ENCODE measurements around the gene GPR158.

Gene GPR158

DNA sequence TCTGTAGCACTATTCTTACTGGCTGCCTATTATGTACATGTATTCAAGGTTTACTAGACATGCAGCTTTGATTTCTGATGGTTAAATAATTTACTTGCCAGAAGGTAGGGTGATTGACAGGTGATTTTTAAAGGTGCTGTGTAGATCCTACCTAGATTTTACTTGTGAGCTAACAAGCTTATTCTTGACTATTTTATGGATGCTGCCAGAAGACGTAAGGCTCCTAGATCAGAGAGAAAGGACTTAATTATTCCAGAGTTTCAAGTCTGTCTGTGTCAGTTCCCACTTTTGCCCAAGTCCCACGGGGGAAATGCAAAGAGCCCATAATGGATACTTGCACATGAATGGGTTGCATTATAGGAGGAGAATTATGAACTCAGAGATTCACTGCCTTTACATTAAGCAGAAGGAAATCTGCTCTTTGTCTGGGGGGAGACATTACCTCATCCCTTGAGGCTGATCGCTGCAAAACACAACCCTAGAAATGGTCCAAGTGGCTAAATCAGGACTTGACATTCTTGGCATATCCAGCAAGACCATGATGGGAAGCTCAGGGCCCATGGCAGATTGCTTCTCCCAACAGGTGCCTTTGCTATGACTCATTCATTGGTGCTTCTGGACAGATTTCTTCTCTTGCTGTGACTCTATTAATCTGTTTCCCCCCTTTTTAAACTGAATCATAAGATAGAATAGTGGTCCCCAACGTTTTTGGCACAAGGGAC lies 32.1 kb downstream of the GPR158 start:
- no peak for DNase-seq (ENCODE audit: low read depth in 3 of 3)

DNA sequence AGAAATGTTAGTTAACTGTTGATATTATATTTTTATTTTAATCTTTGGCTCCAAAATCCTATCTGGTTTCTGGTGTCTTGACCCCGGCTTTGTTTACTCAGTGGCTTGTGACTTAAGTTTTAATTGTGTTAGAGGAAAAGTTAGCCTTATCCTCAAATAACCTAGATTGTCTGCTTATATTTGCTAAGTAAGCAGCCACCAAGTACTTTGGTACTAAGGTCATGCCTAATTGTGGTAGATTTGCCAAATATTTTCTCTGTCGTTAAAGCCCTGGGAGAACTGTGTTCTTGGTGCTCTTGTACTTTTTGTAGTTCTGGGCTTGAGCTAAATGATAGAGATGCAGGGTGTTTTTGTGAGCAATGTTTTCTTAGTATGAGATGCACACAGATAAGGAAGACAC lies 34.8 kb downstream of the GPR158 start:
- no peak for DNase-seq (ENCODE audit: low read depth in 3 of 3)

DNA sequence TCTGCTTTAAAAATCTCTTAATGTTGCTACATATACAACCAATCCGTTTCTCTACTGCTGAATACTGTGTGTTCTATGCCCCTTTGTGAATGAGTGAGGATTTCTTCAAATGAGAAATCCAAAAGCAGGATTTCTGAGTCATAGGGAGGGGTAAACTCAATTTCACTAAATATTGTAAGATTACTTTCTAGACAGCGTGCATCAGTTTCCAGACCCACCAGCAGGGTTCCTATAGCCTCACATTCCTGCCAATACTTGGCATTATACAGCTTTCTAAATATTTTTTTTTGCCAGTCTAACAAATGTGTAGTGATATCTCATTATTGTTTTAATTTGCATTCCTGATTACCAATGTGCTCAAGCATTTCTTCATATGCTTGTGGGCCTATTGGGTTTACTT lies 35.5 kb downstream of the GPR158 start:
- DNase-seq (ENCODE audit: low read depth in 3 of 3) = no peak

DNA sequence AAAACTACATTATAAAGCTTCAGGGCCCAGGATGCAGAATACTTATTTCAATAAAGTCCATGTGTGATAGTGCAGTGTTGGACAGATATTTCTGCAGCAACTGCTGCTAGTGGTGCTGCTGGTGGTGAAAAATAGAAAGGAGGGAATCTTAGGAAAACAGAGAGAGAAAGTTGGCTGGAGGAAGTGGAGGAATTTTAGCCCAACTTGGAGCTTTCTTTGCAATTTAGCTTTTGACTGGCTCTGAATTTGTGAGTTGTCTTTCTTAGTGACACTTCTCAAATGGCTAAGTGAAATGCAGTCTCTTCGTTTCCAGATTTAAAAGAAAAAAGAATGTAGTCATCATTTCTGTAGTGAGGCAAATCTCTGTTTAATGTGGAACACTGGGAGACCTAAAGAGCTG lies 45.4 kb downstream of the GPR158 start:
- DNase-seq (ENCODE audit: low read depth in 3 of 3) = no peak

DNA sequence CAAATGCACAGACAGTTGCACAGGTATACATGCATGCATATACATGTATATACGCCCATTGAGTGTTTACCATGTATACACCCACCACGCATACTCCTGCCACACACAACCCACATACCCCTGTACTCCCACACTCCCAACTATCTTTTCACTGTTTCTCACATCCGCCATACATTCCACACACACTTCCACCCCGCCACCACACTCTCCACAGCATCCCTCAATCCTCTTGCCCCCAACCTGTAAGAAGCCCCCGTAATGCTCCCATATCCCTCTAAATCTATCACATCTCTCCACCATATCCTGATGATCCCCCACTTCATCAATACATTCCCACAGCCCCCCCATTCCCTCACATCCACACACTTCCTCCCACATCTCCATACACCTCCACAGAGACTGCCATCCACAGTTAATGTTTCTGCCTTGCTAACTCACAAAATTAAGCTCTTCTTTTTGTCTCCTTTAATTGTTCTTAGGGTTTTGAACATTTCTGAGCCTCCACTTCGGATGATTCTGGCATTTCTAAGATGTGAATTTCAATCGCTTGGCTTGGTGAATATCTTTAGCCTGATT lies 47.4 kb downstream of the GPR158 start:
- no peak for DNase-seq (ENCODE audit: low read depth in 3 of 3)

DNA sequence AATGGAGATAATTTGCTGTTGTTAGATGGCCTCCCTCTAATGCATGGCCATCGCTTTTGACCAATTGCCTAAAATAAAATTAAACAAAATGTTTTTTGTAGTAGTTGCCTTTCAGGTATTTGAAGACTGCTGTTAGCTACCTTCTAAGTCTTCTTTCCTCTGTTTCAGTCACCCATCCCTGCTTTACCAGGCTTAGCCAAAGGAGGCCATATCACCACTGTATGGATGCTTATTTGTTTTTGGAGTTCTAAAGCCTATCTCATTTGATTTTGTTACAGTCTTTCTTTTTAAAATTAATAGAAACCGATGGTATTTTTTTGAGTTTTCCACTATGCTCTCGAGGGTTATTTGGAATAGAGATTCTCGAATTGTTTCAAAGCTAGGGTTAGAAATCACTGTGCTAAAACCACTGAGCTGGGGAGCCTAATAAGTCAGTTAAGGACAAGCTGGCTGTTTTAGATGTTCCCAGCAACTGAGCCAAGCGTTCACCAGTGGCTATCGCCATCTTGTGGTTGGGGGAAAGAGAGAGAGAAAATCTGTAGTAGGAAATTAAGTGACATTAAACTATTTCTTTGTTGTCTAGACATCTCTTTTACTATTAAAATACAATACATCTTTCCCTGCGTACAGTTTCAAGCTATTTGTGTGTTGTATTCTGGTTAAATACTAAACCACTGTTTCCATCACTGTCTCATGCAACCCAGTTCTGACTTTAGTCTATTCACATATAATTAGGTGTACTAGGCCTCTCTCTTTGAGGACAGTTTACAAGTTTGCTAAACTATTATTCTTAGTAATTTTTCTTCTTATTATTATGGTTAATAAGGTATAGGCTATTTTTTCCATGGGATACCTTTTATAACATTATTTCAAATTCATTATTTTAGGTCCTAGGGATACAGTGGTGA lies 52.2 kb downstream of the GPR158 start:
- DNase-seq (ENCODE audit: low read depth in 3 of 3) = no peak

DNA sequence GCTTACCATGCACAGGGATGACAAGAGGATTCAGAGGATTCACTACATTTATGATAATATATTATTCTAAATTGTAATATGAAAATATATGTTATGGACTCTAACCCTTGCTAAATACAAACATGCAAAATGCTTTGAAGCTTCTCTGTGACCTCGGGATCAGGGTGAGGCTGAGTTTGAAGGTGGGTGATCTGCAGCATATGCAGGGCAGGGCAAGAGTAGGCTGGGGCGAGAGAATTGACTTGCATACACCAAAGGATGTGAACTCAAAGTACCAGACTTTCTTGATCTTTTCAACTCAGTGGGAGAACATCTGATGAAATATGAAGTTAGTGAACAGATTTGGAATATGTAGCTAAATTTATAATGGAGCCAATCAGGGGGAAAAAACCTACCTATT lies 57.0 kb downstream of the GPR158 start:
- no peak for DNase-seq (ENCODE audit: low read depth in 3 of 3)

DNA sequence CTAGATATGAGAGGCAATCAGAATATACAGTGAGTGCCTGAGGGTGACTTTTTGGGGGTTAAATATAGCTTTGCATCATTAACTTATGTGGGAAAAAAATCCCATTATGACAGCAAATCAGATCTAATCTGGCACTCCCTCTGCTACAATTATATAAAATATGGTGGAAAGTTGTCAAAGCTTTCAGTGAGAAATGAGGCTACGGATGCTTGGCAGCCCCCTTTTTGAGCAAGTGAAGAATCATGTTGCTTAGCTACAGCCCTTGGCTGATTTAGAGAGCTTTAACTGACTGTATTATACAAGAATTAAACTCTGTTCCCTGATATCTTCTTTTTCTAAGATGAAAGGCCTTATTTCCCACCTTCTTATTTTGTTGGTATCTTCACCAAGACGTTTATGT lies 57.4 kb downstream of the GPR158 start:
- DNase-seq (ENCODE audit: low read depth in 3 of 3) = no peak

DNA sequence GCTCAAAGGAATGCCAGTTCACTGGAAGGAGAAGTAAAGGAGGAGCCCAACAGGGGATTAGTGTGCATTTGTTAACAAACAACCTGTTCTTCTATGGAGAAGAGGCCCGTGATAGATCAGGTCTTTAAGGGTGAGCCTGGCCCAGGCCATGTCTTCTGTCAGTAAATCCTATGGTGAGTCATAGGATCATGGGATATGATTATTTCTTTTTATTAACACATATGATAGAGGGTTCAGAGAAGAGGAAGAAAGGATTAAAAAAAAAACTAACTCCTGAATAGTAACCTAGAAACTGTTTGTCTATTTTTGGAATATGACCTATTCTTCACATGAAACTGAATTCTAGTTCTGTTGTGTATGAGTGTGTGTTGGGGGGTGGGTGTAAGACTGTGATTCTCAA lies 70.4 kb downstream of the GPR158 start:
- no peak for DNase-seq (ENCODE audit: low read depth in 3 of 3)

DNA sequence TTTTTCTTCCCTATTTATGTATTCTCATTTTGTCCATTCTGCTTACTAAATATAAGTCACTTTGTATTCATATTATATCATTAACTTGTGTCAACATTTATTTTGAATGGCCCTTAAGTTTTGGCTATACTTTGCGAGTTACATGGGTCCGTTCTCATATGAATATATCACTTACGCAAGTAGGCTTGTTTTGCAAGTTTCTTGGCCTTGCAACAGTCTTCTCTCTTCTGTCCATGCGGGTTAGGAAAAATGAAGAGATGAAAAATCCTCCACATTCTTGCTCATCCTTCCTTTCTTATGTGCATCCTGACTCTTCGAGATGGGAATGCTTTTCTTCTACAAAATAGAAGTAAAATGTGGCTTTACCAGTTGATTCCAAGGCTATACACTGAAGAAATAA lies 82.8 kb downstream of the GPR158 start:
- no peak for DNase-seq (ENCODE audit: low read depth in 3 of 3)

DNA sequence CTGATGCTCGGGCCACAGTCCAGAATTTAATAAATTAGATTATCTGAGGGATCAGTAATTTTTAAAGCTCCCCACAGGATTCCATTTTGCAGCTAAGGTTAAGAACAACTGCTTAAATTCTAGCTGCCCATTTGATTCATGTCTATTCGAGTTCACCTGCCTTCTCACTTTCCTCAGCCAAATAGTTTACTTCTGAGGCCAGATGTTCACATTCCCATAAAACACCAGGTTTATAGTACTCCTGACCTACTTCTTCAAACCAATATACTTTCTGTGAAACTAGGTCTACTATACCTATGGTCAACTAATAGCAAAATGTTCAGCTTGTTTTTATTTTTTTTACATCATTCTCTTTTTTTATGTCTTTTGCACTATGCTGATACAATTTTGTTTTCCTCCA lies 86.3 kb downstream of the GPR158 start:
- no peak for DNase-seq (ENCODE audit: low read depth in 3 of 3)

DNA sequence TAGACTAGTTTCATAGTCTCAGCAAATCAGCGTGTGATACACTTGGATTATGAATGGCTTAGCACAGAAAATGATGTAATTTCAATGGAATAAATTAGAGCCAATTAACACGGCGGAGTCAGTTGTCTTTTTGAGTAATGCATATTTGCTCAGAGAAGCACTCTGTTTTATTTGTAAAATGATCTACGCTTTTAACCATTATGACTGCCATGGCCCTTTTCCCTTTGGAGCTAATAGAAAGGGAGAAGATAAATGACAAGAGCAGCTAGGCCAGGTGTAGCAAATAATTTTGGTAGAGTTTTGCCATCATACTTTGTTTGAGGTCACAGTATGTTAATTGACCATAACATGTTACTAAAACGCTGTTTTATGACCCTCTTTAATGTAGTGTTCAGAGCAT lies 86.8 kb downstream of the GPR158 start:
- no peak for DNase-seq (ENCODE audit: low read depth in 3 of 3)

DNA sequence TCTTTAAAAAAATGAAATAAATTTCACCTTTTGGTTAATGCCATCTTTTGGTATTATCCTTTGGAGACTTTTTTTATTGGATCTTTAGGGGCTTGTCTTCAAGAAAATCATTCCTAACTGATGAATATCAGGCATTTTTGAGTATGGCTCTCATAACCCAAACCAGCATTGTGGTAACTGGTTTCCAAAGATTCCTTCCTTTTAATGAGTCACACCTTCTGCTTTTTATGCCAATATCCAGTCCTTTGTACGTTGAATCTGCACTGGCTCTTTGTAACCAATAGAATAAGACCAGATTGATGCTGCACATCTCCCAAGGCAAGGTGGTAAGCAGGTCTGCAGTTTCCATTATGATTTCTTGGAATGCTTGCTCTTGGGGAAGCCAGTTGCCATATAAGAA lies 89.1 kb downstream of the GPR158 start:
- DNase-seq (ENCODE audit: low read depth in 3 of 3) = no peak

DNA sequence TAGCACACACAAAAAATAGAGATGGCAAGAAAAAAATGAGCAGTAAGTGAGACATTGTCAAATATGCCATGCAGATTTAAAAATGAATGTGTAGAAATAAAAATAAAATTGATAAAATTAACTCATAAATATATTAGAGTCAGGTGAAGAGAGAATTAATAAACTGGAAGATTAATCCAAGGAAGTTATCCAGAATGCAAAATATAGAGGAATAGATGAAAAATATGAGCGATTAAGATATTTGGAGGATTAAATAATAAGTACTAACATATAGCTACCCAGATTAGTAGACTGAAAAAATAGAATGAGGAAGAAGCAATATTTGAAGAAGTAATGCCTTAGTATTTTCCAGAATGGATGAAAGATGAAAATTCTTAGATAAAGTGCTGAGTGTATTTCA lies 103.4 kb downstream of the GPR158 start:
- no peak for DNase-seq (ENCODE audit: low read depth in 3 of 3)

DNA sequence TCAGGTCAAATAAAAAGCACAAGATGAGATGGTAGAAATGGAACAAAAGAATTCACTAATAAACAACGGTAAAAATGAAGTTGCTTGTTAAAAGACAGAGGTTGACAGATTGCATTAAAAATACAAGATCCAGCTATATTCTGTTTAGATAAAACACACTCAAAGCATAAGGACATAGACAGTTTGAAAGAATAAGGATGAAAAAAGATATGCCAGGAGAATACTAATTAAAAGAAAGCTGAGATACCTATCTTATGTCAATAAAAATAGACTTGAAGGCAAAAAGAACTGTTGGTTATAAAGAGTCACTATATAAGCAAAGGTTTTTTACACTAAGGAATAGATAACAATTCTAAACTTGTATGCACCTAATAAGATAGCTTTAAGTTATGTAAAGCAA lies 105.3 kb downstream of the GPR158 start:
- no peak for DNase-seq (ENCODE audit: low read depth in 3 of 3)

DNA sequence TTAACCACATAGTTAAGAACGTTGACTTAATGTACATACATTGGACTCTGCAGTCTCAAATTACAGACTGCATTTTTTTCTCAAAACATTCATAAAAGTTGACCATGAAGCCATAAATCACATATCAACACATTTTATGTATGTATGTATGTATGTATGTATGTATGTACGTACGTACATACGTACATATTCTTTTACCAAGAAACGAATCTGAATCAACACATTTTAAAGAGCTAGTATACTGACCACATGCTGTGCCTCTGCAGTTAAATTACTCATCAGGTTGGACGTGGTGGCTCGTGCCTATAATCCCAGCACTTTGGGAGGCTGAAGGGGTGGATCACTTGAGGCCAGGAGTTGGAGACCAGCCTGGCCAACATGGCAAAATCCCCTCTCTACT lies 105.8 kb downstream of the GPR158 start:
- DNase-seq (ENCODE audit: low read depth in 3 of 3) = no peak

DNA sequence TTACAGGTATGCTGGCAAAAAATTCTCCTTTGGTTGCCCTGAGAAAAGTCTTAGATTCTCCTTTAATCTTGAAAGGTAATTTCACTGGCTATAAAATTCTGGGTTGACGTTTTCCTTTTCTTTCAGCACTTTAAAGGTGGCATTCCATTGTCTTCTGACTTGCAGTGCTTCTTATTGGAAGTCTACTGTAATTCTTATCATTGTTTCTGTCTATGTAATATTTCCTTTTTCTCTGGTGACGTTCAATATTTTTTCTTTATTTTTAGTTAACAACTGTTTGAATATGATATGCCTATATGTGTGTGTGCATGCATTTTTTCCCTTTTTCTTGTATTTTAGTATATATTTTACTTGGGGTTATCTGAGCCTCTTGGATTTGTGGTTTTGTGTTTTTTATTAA lies 111.0 kb downstream of the GPR158 start:
- DNase-seq (ENCODE audit: low read depth in 3 of 3) = no peak

DNA sequence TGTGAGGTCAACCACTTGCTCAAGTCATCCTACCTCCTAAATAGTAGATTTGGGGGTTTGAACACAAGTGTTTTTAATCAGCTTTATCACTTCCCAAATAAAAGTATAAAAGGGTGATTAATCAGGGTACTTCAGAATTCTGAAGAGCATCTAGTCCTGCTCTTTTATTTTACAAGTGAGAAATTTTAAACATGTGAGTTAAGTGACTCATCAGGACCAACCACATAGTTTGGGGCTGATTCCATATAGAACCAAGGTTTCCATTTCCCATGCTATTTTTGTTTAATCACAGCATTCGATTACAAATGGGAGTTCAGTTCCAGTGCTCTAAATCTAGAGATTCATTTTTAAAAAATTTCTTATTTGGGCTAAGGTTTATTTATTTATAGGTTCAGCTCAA lies 113.4 kb downstream of the GPR158 start:
- no peak for DNase-seq (ENCODE audit: low read depth in 3 of 3)

DNA sequence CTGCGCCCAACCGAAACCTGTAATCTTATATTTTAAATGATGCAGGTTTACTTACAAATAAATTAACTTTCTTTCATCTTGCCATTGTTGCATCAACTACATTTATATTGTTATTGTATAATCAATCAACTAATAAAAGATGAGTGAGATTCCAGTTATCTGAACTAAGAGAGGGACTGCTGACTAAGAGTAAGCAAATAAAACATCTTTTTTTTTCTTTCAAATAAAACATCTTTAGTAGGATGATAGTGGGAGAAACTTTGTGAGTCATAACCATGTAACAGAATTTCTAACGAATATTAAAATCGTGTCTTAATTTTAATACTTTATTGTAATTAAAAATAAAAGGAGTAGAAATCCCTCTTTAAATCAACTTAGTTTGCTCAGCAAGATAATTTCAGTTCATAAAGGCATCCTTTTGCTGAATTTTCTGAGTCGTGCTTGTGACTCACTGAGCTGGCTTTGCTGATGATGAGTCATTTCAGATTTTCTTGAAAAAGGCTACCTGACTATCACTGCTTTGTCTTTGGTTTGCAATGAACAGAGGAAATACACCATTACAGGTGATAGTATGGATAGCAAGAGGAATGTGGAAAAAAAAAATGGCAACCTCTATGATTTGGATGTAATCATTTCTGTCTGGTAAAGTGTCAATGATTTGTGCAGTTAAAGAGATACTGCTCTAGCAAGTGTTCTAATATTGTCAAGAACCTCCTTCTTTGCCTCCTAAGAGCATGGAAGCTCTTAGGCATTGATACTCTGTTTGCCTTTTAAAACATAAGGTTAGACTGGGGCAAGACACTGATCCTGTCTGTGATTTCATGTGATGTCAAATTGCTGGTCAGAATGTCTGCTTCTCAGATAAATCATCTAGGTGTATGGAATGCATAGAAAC lies 119.5 kb downstream of the GPR158 start:
- DNase-seq (ENCODE audit: low read depth in 3 of 3) = no peak

DNA sequence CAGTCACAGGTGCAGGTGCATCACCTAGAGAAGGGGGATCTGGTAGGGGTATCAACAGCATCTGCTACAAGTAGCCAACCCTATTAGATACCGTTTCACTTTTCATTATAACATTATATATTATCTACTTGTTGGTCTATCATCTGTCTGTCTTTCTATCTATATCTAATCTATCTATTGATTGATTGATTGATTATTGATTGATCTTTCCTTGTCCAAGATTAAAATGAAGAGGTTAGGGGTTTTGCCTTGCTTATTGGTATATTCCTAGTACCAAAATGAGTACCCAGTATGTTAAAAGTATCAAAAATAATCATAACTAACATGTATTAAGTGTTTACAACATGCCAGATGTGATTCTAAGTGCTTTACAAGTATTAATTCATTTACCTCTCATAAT lies 121.5 kb downstream of the GPR158 start:
- DNase-seq (ENCODE audit: low read depth in 3 of 3) = no peak

DNA sequence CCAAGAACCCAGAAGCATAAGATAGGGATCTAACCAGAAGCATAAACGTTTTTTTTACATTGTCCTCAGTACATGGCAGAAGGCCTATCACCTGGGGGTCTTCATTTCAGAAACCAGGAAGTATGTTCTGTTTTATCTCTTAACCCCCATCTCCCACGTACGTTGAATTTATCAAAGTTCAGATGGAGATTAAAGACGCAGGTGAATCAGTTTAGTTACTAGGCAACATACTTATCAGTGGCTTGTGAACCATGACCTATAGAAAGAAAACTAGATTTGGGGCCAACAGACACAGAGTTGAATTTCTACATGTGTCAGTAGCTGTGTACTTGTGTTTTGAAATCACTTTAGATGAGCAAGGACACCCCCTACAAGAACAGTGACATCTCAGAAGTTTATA lies 122.7 kb downstream of the GPR158 start:
- DNase-seq (ENCODE audit: low read depth in 3 of 3) = no peak

DNA sequence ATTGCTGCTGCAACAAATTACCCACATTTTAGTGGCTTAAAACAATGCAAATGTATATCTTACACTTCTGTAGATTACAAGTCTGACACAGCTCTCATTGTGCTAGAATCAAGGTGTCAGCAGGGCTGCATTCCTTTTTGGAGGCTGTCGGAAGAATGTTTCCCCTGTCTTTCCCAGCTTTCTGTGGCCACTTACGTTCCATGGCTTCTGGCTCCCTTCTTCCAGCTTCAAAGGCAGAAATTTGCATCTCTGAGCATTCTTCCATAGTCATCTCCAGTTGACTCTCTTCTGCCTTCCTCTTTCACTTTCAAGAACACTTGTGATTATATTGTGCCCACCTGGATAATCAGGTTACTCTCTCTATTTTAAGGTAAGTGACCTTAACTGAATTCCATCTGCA lies 125.3 kb downstream of the GPR158 start:
- DNase-seq (ENCODE audit: low read depth in 3 of 3) = no peak

All from stimulated activated CD4-positive, alpha-beta T cell treated with anti-CD3 and anti-CD28 coated beads, TNF-alpha, amount 100 ng/mL, for 4 hours (primary cell).